HG02938 (cell line): ENCODE measurements around the gene SEMA3C.

Source experiments
- ATAC-seq: cut with Tn5 transposase; IDR thresholded peaks from one replicate; pipeline ENCODE4 v1.9.1; 2021; ENCODE audit warnings: mild to moderate bottlenecking, moderate library complexity; ENCODE audit not compliant: unreplicated experiment

SEMA3C gene

DNA sequence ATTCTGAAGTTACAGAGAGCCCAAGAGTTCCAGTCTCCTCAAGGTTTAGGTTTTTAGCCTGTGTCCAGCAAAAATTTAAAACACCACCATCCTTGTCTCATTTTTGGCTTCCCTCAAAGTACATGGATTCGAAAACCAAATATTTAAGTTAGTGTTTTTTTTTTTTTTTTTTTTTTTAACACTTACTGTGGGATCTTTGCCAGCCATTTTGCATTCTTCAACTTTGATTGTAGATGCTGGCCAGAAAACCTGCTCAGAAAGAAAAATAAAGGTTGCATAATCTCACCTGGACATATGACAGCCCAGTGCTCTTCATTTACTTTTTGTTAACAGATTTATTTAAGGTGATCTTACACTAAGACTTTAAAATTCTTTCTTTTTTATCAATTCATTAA lies 91.6 kb downstream of the SEMA3C start:
- no peak for ATAC-seq

DNA sequence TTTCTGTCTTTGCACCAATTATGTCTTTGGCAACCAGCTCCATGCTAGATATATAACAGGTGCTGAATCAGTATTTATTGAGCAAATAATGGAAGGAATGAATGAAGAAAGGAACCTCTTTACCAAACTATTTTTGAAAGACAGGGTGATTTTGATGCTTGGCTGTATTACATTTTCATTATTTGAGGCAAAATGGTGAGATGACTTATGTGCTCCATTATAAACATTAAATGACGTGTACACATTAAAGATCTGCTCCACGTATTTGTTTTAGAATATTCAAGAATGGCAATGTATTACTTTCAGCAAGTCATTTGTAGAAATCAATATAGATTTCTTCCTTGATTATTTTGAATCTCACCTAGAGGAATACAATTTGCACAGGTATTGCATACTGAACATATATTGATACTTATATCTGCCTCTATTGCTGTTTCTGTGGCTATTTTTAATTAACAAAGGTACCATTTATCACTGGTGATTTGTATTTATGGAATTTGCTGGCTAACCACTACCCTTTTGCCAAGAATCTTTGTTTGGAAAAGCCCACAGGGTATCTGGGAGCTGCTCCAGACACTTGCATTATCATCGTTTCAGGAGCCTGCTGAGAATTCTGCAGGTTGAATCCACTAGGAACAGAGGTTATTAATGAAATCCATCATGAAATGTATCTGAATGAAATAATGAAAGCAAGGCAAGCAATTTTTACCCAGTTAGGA lies 92.2 kb downstream of the SEMA3C start:
- ATAC-seq: no peak

DNA sequence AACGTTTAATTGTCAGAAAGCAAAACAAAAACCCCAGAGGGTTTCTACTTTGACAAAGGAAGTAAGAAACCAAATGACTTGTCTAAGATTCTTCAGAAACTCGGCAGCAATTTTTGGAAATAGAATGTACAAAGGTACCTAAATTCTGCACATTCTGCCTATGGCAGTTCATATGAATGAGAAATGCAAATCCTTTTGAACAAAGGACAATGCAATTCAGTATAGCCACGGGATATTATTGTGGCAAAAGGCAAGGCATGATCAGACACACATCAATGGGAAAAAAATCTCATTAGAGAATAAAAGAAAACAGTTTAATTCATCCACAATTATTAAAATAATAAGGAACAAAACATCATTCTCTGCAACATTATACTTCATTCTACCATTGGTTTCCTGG lies 93.4 kb downstream of the SEMA3C start:
- ATAC-seq: no peak

DNA sequence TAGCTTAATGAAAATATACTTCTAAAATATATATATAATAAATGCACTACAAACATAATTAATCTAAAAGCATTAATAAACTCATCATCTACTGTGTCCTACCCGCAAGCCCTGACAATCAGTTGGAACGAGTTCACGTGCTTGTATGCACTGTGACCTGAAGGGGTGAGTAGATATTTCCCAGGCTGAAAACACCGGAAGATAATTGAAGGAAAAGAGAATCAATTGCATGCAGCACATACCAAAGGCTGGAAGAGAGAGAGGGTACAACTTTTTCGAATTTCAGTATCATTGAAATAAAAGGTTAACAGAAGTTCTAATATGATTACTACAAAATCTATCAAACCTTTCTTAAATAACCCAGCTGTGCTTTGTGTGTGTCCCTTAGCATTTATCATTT lies 94.6 kb downstream of the SEMA3C start:
- ATAC-seq: no peak

DNA sequence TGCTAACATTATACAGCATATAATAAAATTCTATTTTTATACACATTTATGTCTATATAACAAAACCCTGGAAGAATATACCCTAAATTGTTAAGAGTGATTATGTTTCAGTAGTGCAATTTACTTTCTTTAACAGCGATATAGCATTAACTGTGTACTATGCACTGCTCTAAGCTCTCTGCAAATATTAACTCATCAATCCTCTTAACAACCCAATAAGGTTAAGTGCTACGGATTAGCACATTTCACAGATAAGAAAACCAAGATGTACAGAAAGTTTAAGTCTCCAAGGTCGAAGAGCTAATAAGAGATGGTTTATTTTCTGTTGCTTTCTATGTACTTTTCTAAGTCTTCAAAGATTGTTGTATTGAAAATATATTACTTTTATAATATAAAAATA lies 95.8 kb downstream of the SEMA3C start:
- no peak for ATAC-seq

DNA sequence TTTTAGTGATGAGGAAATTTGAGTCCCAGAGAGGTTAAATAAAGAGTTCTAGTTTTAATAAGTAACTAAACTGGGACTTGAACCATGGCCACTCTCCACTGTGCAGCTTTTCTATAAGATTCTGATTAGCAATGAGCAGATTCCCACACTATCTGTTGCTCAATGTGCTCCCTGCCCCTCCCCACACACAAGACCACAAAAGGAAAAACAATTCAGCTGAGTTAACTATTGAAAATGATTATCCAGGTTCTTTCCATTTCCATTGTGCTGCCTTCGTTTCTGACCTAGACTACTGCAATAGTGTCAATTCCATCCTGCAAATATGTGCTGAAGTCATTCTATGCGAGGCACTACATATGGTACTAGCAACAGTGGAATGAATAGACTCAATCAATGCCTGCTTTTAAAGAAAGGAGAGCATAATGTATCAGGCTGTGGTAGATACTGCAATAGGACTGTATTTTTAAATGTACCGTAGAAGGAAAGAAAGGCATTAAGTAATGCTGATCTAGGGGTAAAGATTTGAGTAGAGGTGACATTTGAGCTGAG lies 97.0 kb downstream of the SEMA3C start:
- ATAC-seq: no peak

DNA sequence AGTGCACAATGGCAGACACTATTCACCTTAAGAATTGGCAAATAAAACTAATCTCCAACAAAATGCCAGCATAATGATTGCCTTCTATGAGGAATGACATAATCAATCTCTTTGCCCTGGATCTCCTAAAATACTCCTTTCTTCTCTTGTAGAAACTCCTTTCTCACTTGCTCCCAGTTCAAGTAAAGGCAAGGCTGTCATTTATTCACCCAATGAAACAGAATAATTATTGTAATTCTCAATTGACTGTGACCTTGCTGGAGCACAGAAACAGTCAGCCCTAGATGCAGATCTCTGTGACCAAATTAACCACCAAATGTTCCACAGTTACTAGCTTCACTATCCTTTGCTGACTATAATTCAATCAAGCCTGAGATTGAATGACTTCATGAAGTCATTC lies 99.3 kb downstream of the SEMA3C start:
- ATAC-seq: no peak

DNA sequence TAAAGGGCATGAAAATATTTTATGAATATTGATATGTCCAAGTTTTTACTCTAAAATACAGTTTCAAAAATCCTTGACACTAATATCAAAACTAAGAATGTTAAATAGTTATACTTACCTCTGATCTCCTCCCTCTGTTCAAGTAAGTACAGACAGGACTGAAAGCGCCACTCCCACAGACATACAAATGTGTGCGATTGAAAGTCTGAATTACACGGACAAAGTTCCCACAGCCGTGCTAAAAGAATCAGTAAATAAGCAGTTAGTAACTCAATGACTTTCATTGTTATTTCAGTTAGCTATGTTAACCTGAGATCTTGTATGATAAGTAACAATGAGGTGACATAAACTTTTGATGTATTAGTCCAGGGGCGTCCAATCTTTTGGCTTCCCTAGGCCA lies 100.7 kb downstream of the SEMA3C start:
- no peak for ATAC-seq

DNA sequence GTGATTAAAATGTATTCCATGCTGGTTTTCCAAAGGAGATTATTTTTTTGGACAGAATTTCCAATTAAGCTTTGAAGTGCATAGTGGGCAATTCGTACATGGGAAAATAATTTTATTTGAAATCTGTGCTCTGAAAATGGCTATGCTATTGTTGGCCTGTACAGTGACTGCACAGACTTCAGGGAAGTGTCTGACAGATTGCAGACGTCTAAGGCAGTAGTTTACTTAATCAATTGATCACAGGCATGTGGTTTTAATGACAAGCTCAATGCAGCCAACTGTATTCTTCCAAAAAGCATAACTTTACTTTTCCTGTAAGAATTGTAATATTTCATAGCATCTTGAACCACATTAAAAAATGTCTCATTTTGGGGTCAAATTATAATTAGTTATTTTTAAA lies 102.0 kb downstream of the SEMA3C start:
- no peak for ATAC-seq

DNA sequence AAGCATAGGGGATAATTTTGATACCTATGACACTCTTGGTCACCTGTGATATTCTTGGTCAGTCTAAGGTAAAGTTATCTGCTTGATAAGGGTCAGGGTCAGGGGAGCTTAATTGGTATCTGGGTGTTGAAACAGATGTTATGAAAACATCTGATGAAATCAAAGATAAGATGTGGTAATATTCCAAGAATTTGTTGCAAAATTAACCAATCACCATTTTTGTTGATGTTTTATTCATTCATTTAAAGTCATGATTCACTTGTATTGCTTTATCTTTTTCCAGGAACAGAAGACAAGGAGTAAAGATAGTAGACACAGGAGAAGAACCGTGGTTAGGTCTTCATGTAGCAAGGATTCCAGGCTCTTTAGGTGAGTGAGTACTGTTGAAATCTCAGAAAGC lies 103.1 kb downstream of the SEMA3C start:
- no peak for ATAC-seq

DNA sequence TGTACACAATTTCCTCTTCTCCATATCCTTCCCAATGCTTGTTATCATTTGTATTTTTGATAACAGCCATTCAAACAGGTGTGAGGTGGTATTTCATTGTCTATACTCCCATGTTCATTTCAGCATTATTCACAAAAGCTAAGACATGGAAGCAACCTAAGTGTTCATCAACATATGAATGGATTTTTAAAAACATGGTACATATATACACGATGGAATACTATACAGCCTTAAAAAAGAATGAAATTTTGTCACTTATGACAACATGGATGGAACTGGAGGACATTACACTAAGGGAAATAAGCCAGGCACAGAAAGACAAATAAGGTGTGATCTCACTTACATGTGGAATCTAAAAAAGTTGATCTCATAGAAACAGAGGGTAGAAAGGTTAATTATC lies 109.3 kb downstream of the SEMA3C start:
- no peak for ATAC-seq

DNA sequence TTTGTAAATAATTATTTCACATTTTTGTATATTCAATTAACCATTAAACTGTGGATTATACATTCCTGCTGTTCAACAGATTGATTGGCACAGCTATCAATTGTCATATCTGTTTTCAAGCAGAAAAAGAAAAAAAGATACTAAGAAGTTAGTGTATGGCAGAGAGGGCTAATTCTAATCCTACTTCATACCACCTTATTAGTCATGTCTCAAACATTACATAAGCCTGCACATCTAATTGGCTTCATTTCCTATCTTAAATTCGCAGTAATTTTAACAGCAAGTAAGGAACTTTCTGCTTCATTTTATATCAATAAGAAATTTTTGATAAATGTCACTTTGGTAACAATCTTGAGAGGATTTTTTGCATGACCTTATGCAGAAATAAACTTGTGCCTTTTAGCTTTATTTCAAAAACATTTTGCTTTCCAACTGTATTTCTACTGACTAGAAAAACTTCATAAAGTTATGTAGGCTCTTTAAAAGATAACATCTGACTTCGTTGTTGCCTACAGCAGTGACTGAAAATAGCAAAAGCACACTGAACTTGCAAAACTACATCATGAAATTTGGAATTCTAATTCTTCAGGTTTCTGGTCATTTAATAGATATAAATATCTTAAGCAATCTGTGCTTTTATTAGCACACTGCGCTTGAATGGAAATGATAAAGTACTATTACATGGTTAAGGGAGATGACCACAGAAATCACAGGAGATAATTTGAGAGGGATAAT lies 111.5 kb downstream of the SEMA3C start:
- ATAC-seq: no peak

DNA sequence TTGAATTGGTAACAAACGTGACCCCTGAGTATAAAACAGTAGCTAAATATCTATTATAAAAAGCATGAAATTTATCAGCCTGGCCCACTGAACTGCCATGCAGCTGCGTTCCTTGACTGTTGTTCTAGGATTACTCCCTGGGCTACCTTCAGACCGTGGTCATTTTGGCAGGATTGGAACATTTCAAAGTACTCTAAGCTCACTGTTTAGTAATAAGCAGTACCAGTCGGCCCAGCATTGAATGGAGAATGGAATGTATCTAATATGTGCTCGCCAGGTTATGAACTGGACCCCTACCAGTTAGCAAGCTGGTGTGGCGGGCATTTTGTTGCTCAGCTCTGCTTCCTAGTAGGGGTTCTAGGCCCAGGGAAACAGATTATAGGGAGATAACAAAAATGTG lies 112.2 kb downstream of the SEMA3C start:
- no peak for ATAC-seq

DNA sequence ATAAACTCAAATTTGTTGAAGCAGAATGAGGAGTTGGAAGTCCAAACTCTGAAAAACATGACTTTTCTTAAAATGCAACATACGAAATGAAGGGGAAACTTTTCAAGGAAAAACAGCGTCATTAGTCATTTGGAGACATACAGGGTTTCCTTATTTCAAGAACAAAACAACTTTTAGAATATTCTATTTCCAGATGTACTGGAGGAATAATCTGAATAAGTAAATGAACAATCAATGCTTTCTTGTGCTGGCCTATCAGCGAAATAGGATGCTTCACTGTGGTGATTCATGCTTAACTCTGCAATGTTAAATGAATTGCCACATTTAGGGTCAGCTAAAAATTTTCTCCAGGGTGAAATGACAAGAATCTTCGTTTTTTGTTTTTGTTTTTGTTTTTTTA lies 114.3 kb downstream of the SEMA3C start:
- no peak for ATAC-seq

DNA sequence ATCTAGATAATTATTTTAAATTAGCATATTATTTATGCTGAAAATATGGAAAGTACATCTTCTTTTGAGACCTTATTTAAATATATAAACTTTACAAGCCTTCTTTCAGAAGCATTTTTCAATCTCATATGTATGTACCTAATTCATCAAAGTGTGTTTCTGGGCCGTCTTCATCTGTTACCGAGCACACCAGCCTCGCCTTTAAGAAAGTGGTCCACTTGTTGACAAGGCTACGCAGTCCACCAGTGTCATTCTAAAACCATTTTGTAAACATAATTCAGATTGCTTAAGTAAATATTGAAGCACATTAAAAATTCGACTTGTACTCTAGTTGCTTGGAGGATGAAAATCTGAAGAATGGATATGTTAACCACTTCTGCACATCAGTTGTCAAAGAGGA lies 116.3 kb downstream of the SEMA3C start:
- ATAC-seq: no peak

DNA sequence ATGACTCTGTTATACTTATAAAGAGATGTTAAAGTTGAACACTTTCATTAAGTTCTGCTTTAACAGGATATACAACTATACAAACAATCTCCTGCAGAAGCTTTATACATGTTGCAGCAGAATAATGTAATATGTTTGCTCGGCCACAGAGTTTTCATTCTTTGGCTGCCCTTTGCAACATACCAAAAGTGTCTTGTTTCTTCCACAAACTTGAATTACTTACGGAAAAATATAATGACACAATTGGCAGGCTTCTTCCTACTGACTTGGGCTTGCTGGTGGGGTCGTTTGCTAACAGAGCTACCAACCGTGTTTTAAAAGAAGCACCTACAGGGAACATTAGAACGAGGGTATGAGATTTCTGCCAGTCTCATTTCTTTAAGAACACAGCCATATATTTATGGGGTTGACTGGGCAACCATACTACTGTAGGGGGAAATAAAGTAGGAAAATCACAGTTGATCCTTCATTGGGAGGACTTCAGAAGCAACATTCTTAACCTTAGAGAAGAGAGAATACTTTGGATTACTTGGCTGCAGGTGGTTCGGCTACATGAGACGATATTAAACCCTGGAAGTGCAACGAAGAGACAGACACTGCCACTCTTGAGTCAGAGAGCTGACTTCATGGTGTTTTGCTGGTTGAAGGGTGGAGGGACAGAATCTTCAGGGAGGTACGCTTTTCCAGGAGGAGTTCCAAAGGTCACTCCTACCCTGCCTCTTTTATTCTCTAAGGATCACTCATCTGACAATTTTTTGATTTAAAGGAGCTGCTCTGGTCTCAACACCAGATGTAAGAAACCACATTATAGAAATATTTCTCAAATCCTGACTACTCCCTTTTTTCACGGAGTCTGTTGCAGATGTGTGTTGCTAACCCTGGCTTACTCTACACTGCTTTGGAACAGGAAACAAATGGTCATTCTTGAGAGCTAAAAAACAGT lies 123.9 kb downstream of the SEMA3C start:
- ATAC-seq: no peak

DNA sequence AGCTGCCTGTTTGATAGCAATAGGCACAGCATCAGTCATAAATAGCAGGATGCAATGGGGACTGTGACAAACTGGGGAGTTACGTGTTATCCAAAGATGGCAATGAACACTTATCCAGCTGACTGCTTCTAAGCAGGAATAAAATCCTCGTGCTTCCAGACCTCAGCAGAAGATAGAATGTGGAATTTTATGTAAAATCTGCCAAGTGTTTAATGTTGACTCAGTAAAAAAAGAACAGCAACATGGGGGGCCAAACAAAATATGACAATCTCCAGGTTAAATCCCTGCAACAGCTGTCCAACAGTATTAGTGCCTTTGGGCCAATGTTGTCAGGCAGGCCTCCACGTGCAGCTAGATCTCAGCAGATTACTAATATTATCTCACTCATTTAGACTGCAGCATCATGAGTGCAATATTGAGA lies 127.3 kb downstream of the SEMA3C start:
- ATAC-seq: no peak

DNA sequence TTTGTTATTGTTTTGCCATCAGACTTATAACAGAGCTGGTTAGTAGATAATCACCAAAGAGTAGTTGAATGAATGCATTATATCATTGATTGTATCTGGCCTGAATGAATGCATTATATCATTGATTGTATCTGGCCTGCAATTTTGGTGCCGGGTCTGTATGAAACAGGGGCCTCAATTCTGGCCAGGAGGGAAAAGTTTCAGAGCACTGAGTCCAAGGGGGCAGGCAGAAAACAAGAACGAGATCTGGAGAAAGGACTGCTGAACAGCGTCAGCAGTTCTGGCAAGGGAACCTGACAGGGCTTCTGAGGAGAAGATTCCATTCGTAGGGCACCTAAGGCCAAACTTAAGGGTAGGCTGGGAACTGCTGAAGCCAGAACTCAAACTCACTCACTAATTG lies 128.0 kb downstream of the SEMA3C start:
- ATAC-seq: no peak

DNA sequence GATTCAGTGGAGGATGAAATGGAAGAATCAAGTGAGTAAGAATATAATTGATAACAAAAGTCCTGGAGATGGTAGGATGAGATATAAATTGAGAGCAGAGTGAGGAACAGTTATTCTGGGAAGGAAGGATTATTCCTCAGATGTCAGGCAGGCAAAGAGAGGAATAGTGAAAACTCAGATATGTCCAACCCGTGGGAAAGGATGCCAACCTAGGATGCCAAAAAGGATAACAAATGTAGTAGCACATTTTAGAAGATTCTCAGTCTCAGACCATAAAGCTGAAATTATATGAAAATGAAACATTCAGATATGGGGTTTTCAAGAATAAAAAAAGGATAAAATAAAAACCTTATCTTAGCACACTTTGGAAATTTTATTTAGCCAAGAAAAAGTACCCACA lies 131.1 kb downstream of the SEMA3C start:
- ATAC-seq: no peak

DNA sequence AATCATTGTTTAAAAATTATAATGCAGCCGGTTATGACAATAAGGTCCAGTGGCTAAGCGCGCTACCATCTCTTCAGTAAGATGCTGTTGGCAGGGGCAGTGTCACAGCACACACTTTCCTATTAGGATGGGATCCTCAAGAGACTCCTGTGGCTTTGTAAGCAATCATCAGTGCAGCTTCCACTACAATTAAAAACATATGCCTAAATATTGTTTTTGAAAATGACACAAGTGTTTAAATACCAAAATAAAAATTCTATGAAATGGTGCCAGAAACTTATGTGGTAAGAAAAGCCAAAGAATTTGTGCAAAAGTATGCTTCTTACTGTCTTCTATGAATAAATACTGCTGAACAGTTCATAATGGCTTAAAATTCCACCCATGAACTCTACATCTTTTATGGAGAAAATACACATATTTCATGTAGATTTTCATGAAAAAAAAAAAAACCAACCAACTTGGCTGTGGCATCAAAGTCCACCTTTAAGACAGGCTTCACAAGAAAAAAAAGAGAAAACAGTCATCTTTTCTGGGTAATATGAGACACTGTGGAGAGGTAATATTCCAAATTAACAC lies 132.8 kb downstream of the SEMA3C start:
- ATAC-seq: no peak

DNA sequence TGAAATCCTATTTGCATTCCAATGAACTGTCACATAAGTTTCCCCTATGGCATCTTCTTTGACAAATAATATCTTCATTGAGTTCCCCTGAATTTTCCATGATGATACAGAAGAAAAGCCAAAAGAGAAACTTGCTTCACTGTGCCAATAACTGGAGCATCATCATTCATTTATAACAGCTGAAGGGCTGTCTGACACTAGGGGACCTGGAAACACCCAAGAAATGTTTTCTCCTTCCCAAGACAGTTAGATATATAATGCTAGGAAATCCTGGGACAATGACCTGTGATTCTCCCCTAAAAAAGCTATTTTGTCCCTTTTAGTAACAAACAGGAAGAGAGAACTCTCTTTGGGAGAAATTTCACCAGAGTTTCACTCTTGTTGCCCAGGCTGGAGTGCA lies 133.6 kb downstream of the SEMA3C start:
- ATAC-seq: no peak
